Measurements from ENCODE around the gene ART5.
"Not testable (repeated sequence)": the region's sequence is repeated elsewhere in the genome, so short reads cannot be mapped to it uniquely, and the experiment has no call there.

Gene ART5

GRCh38 chr11:3622521-3622920 lies 19.3 kb downstream of the ART5 start:
- no peak for DNase-seq (ENCODE audit: low read depth)

GRCh38 chr11:3617990-3618389 lies 23.8 kb downstream of the ART5 start:
- no peak for DNase-seq (ENCODE audit: low read depth)

GRCh38 chr11:3616721-3617460 lies 24.9 kb downstream of the ART5 start:
- no peak for DNase-seq (ENCODE audit: low read depth)

GRCh38 chr11:3615998-3616397 lies 25.8 kb downstream of the ART5 start:
- no peak for DNase-seq (ENCODE audit: low read depth)

- peak; percentile 28 for DNase-seq (ENCODE audit: low read depth)
Observed at GRCh38 chr11:3614742-3615171, 27.0 kb downstream of the ART5 start.

- DNase-seq (ENCODE audit: low read depth) = no peak
Observed at GRCh38 chr11:3613998-3614741, 27.6 kb downstream of the ART5 start.

GRCh38 chr11:3611976-3612678 lies 29.7 kb downstream of the ART5 start:
- DNase-seq (ENCODE audit: low read depth) = no peak

- no peak for DNase-seq (ENCODE audit: low read depth)
Observed at GRCh38 chr11:3610846-3611245, 30.9 kb downstream of the ART5 start.

- peak; percentile 16 for DNase-seq (ENCODE audit: low read depth)
Observed at GRCh38 chr11:3609416-3610265, 32.2 kb downstream of the ART5 start.

- no peak for DNase-seq (ENCODE audit: low read depth)
Observed at GRCh38 chr11:3605771-3606203, 36.0 kb downstream of the ART5 start.

- DNase-seq (ENCODE audit: low read depth) = no peak
Observed at GRCh38 chr11:3605283-3605662, 36.5 kb downstream of the ART5 start.

- no peak for DNase-seq (ENCODE audit: low read depth)
Observed at GRCh38 chr11:3604167-3604566, 37.6 kb downstream of the ART5 start.

- not testable (repeated sequence) for DNase-seq (ENCODE audit: low read depth)
Observed at GRCh38 chr11:3600201-3600600, 41.6 kb downstream of the ART5 start.

GRCh38 chr11:3597743-3598142 lies 44.0 kb downstream of the ART5 start:
- DNase-seq (ENCODE audit: low read depth) = not testable (repeated sequence)

GRCh38 chr11:3591326-3591725 lies 50.5 kb downstream of the ART5 start:
- DNase-seq (ENCODE audit: low read depth) = not testable (repeated sequence)

GRCh38 chr11:3590193-3590592 lies 51.6 kb downstream of the ART5 start:
- not testable (repeated sequence) for DNase-seq (ENCODE audit: low read depth)

GRCh38 chr11:3588776-3589175 lies 53.0 kb downstream of the ART5 start:
- not testable (repeated sequence) for DNase-seq (ENCODE audit: low read depth)

Measured in stimulated activated CD4-positive, alpha-beta T cell treated with anti-CD3 and anti-CD28 coated beads, Interleukin-2, amount 100 ng/mL, for 4 hours (primary cell).